K562 treated with DMSO at 1 percent for 24 hours (cell line): ENCODE data around the gene HIRIP3. TPM values are rescaled to one million over a fixed set of nuclear protein-coding genes. Genes with fewer than 3 reads are reported as not detected.

Experiments
- total RNA-seq: library from RNA; unstranded; fragments of 300-600 nt; gene quantifications from 2 replicates; pipeline ENCODE4 v1.2.3, GENCODE V29; 2022; ENCODE audit warnings: low read depth; ENCODE audit not compliant: insufficient read depth

The HIRIP3 gene
- total RNA-seq: 39.9 and 49.8 TPM in 2 replicates

DNA sequence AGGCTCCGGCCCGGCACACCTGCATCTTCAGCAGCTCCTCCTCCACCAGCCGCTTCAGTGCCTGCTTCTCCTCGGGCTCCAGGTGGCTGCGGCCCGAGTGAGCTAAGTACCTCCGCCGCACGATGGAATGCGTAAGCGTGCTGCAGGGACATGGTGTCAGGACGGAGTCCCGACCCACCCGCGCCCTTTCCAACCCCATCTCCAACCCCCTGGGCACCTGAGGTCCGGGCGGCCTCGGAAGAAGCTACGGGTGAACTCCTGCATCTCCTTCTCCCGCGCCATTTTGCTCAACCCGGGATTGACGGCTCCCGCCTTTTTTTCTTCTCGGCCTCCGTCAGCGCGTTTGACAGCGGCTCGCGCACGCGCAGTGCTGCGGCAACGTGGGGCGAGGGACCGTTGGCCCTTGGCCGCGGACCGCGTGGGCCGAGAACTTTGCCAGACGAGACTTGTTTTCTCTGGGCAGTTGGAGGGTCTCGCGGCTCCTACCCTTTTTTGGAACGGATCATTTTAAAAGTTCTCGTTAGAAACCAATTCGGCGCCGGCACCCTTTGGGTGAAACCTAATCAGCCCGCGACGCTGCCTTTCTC, at the start of gene HIRIP3:
Gene HIRIP3 (minus strand): TSS at position 294 of the 587 bp plus-strand sequence. CDS start 12 bp downstream, at position 282.

GRCh38 chr16:30030841-30031413, 35.5 kb upstream of the HIRIP3 start, which contains the start of gene TLCD3B:
TSS of gene TLCD3B (minus strand) at chr16:30031271. CDS start at chr16:30030527, 744 bp downstream.

DNA sequence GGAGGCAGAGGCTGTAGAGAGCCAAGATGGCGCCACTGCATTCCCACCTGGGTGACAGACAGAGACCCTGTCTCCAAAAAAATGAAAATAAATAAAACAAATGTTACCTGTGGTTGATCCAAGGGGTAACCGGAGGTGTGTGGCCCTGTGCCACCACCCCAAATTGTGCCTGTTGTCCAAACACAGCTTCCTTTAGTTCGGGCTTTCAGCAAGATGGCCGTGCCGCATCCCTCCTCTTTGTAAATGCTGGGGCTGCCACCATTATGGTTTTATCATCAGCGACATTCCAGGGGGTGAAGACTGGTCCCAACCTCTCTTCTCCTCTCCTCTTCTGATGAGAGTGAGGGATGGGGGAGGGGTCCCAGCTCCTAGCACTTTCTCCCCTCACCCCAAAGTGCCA, 27.5 kb upstream of the HIRIP3 start, which contains the start of gene C16orf92:
Gene C16orf92 (plus strand): TSS at position 312 of the 400 bp plus-strand sequence. CDS start 143 bp downstream, outside the sequence.

GRCh38 chr16:30010844-30011713, 15.7 kb upstream of the HIRIP3 start, which contains the start of gene DOC2A:
TSS of gene DOC2A (minus strand) at chr16:30011027. CDS start at chr16:30010222, 805 bp downstream.

GRCh38 chr16:29995911-29996765, 721 bp upstream of the HIRIP3 start, which contains the start of gene INO80E:
TSS of gene INO80E (plus strand) at chr16:29996241. CDS start at chr16:29996311, 70 bp downstream.

GRCh38 chr16:29973384-29974246, 21.8 kb downstream of the HIRIP3 start, which contains the start of gene TAOK2:
TSS of gene TAOK2 (plus strand) at chr16:29973868. CDS start at chr16:29977773, 3,905 bp downstream.

GRCh38 chr16:29961479-29962343, 33.7 kb downstream of the HIRIP3 start, which contains the start of gene TMEM219:
TSS of gene TMEM219 (plus strand) at chr16:29962079. CDS start at chr16:29963144, 1,065 bp downstream.

Other genes with a start within 250 kb of the HIRIP3 start
- gene C16orf54, start 249.6 kb downstream of the HIRIP3 start, total RNA-seq: not detected in 2 replicates
- not detected in 2 replicates for gene ZG16, start 217.4 kb downstream of the HIRIP3 start, total RNA-seq
- gene KIF22, start 204.9 kb downstream of the HIRIP3 start, total RNA-seq: 134 and 137 TPM in 2 replicates
- 301 and 349 TPM in 2 replicates for gene MAZ, start 189.1 kb downstream of the HIRIP3 start, total RNA-seq
- gene PRRT2, start 183.4 kb downstream of the HIRIP3 start, total RNA-seq: 2.0 and 2.6 TPM in 2 replicates
- gene PAGR1, start 179.5 kb downstream of the HIRIP3 start, total RNA-seq: 57.5 and 58.4 TPM in 2 replicates
- 6.9 and 7.4 TPM in 2 replicates for gene MVP, start 175.2 kb downstream of the HIRIP3 start, total RNA-seq
- gene CDIPT, start 132.4 kb downstream of the HIRIP3 start, total RNA-seq: 122 and 127 TPM in 2 replicates
- 5.3 and 5.8 TPM in 2 replicates for gene SEZ6L2, start 96.1 kb downstream of the HIRIP3 start, total RNA-seq
- not detected in 2 replicates for gene ASPHD1, start 95.1 kb downstream of the HIRIP3 start, total RNA-seq
- gene KCTD13, start 69.4 kb downstream of the HIRIP3 start, total RNA-seq: 54.5 and 59.9 TPM in 2 replicates
- 166 and 175 TPM in 2 replicates for gene TMEM219, start 33.5 kb downstream of the HIRIP3 start, total RNA-seq
- 72.9 and 76.9 TPM in 2 replicates for gene TAOK2, start 21.7 kb downstream of the HIRIP3 start, total RNA-seq
- gene INO80E, start 624 bp upstream of the HIRIP3 start, total RNA-seq: 122 and 141 TPM in 2 replicates
- 2.0 and 3.4 TPM in 2 replicates for gene DOC2A, start 15.4 kb upstream of the HIRIP3 start, total RNA-seq
- gene C16orf92, start 27.6 kb upstream of the HIRIP3 start, total RNA-seq: not detected in 2 replicates
- 1.1 and 1.7 TPM in 2 replicates for gene TLCD3B, start 35.7 kb upstream of the HIRIP3 start, total RNA-seq
- 2,402 and 2,593 TPM in 2 replicates for gene ALDOA, start 70.1 kb upstream of the HIRIP3 start, total RNA-seq
- 317 and 345 TPM in 2 replicates for gene PPP4C, start 80.4 kb upstream of the HIRIP3 start, total RNA-seq
- gene TBX6, start 96.3 kb upstream of the HIRIP3 start, total RNA-seq: 0.20 and 0.37 TPM in 2 replicates
- gene YPEL3, start 100.6 kb upstream of the HIRIP3 start, total RNA-seq: 136 and 153 TPM in 2 replicates
- gene GDPD3, start 117.9 kb upstream of the HIRIP3 start, total RNA-seq: 1.1 and 2.0 TPM in 2 replicates
- gene MAPK3, start 127.6 kb upstream of the HIRIP3 start, total RNA-seq: 68.6 and 68.7 TPM in 2 replicates
- 61.6 and 77.8 TPM in 2 replicates for gene CORO1A, start 188.0 kb upstream of the HIRIP3 start, total RNA-seq
- gene BOLA2B, start 198.0 kb upstream of the HIRIP3 start, total RNA-seq: 55.1 and 63.9 TPM in 2 replicates
- gene SLX1A, start 198.3 kb upstream of the HIRIP3 start, total RNA-seq: 90.4 and 95.5 TPM in 2 replicates
- 4.1 TPM in 1 of 2 replicates, not detected in the other for gene SULT1A3, start 203.6 kb upstream of the HIRIP3 start, total RNA-seq